Upper lobe of left lung (tissue), 6 donors: ENCODE data around the gene TIAL1. TPM values are rescaled to one million over a fixed set of nuclear protein-coding genes. Genes with fewer than 3 reads are reported as not detected.

ENCODE experiments used
- ATAC-seq, 2 donors: fragments of 200-7000 bp; cut with Tn5 transposase; one replicate each; pipeline ENCODE4 v1.9.1; 2022; ENCODE audit warnings: mild to moderate bottlenecking in 2 of 2, moderate library complexity in 2 of 2; ENCODE audit not compliant: low FRiP score in 2 of 2
- DNase-seq, 2 donors: peaks; one replicate each; pipeline ENCODE4 v3.0.0-alpha.2; 2019 to 2020
- H3K27ac ChIP-seq, 4 donors: fragments of 200-600 bp; sonication (generic); one replicate each; pipeline ENCODE4 v1.5.1; 2016 to 2019
- H3K27me3 ChIP-seq, 4 donors: fragments of 200-600 bp; sonication (generic); one replicate each; pipeline ENCODE4 v1.5.1; 2017 to 2019
- H3K36me3 ChIP-seq, 4 donors: fragments of 200-600 bp; sonication (generic); one replicate each; pipeline ENCODE4 v1.5.1; 2016 to 2019
- H3K4me1 ChIP-seq, 4 donors: fragments of 200-600 bp; sonication (generic); one replicate each; pipeline ENCODE4 v1.5.1; 2018 to 2019
- H3K4me3 ChIP-seq, 4 donors: fragments of 200-600 bp; sonication (generic); one replicate each; pipeline ENCODE4 v1.5.1; 2017 to 2019; ENCODE audit warnings: mild to moderate bottlenecking in 2 of 4, moderate library complexity in 1 of 4
- H3K9me3 ChIP-seq, 4 donors: fragments of 200-600 bp; sonication (generic); one replicate each; pipeline ENCODE4 v1.5.1; 2018 to 2019
- CTCF ChIP-seq, 6 experiments: fragments of 450-650 bp in 4 of 6; fragments of 200-600 bp in 2 of 6; sonication (generic) in 2 of 6; IDR thresholded peaks; one replicate each; pipeline ENCODE4 v1.5.1; 2016 to 2019; ENCODE audit warnings: antibody characterized with exemption in 6 of 6
- EP300 ChIP-seq, 4 donors: sonication (generic); formaldehyde crosslinking; IDR thresholded peaks; one replicate each; pipeline ENCODE4 v1.5.1; 2017; ENCODE audit warnings: antibody characterized with exemption in 4 of 4, control low read depth in 2 of 4
- POLR2A ChIP-seq, 4 donors: fragments of 450-650 bp; IDR thresholded peaks; one replicate each; pipeline ENCODE4 v1.5.1; 2016 to 2017; ENCODE audit warnings: antibody characterized with exemption in 4 of 4, mild to moderate bottlenecking in 2 of 4
- POLR2AphosphoS5 ChIP-seq, 2 donors: sonication (generic); formaldehyde crosslinking; IDR thresholded peaks; one replicate each; pipeline ENCODE4 v1.5.1; 2017; ENCODE audit warnings: antibody characterized with exemption in 2 of 2
- WGBS, 2 donors: methylation state at CpG; one replicate each; pipeline ENCODE4 v1.1.5; 2017 to 2018; 5-methylcytosine and 5-hydroxymethylcytosine counted together
- total RNA-seq, 6 donors: library from RNA; depleted of rRNA in 4 of 6; stranded (reverse); fragments of >200 nt in 4 of 6; gene quantifications; one replicate each; pipeline versions ENCODE4 v1.1.0 to v1.2.1, GENCODE V29; 2016 to 2021
- donor health status: DM: no; HTN: no; CAD: no; lungs with moderate emphysema.
- donor health status: DM: no; HTN: yes; CAD: no; lungs with severe emphysema.

Gene TIAL1
- total RNA-seq, 6 donors from 2014 or later = 53.3 to 112 (median 87.9) TPM

- ATAC-seq (no peak), DNase-seq (no peak)
- Histone ChIP-seq H3K27ac (no peak overlapping the region), H3K36me3 (no peaks in the 10 kb centered on the region), H3K4me1 (no peaks in the 10 kb centered on the region), H3K27me3 (no peaks in the 10 kb centered on the region), H3K9me3 (no peaks in the 10 kb centered on the region), H3K4me3 (no peak overlapping the region)
- TF ChIP-seq CTCF (IDR thresholded peaks at IDR 0.05) (no peak), POLR2A (IDR thresholded peaks at IDR 0.05) (no peak), POLR2AphosphoS5 (IDR thresholded peaks at IDR 0.05) (no peak), EP300 (IDR thresholded peaks at IDR 0.05) (no peak)
- 89 to 94% methylated on average over 13 of the region's 13 CpGs for WGBS, 2 donors
Measured at GRCh38 chr10:119524720-119525070, 72.1 kb downstream of the TIAL1 start.

GRCh38 chr10:119523895-119524719 lies 72.7 kb downstream of the TIAL1 start:
- no peak for TF ChIP-seq POLR2A (IDR thresholded peaks at IDR 0.05)
- TF ChIP-seq EP300 (IDR thresholded peaks at IDR 0.05) = no peak
- no peak for TF ChIP-seq POLR2AphosphoS5 (IDR thresholded peaks at IDR 0.05)
- no peak for TF ChIP-seq CTCF (IDR thresholded peaks at IDR 0.05)
- no peaks in the 10 kb centered on the region for H3K9me3 ChIP-seq
- no peak for DNase-seq
- H3K4me3 ChIP-seq = no peak overlapping the region
- no peaks in the 10 kb centered on the region for H3K27me3 ChIP-seq
- ATAC-seq = no peak
- H3K27ac ChIP-seq = no peak overlapping the region
- no peaks in the 10 kb centered on the region for H3K4me1 ChIP-seq
- no peaks in the 10 kb centered on the region for H3K36me3 ChIP-seq
- WGBS, 2 donors = 86 to 94% methylated on average over 11 to 19 of the region's 19 CpGs

Other genes with a start within 250 kb of the TIAL1 start
- gene RGS10, start 54.2 kb downstream of the TIAL1 start, total RNA-seq = 10 to 100 TPM; 11.7 to 39.3 (median 26.5) TPM
- gene BAG3, start 54.4 kb upstream of the TIAL1 start, total RNA-seq = 10 to 100 TPM; 23.0 to 53.8 (median 40.3) TPM
- 10 to 100 TPM in 3 of 6 donors, 1 to 10 TPM in 3; 6.7 to 14.4 (median 10.1) TPM for gene INPP5F, start 129.1 kb upstream of the TIAL1 start, total RNA-seq